Duodenal mucosa (tissue), 2 donors: ENCODE measurements around the gene PIN1.
"Not testable (repeated sequence)": the region's sequence is repeated elsewhere in the genome, so short reads cannot be mapped to it uniquely, and the experiment has no call there.

ENCODE experiments used
- H3K27ac ChIP-seq: one replicate; pipeline ENCODE4 v1.7.0; 2013; ENCODE audit warnings: low read depth, low read length
- H3K27me3 ChIP-seq, 2 donors: one replicate each; pipeline ENCODE4 v1.7.0; 2013; ENCODE audit warnings: low read length in 2 of 2, control low read depth in 1 of 2; ENCODE audit not compliant: insufficient read depth in 2 of 2, control insufficient read depth in 1 of 2
- H3K36me3 ChIP-seq, 2 donors: one replicate each; pipeline ENCODE4 v1.7.0; 2013; ENCODE audit warnings: low read length in 2 of 2, control low read depth in 1 of 2; ENCODE audit not compliant: insufficient read depth in 2 of 2, control insufficient read depth in 1 of 2
- H3K4me1 ChIP-seq, 2 donors: one replicate each; pipeline ENCODE4 v1.7.0; 2013; ENCODE audit warnings: low read length in 2 of 2, control low read depth in 1 of 2; ENCODE audit not compliant: insufficient read depth in 2 of 2, control insufficient read depth in 1 of 2
- H3K4me3 ChIP-seq, 2 donors: one replicate each; pipeline ENCODE4 v1.7.0; 2013; ENCODE audit warnings: low read length in 2 of 2, low read depth in 1 of 2
- H3K9ac ChIP-seq, 2 donors: one replicate each; pipeline ENCODE4 v1.7.0; 2013; ENCODE audit warnings: low read length in 2 of 2, low read depth in 1 of 2
- H3K9me3 ChIP-seq, 2 donors: one replicate each; pipeline ENCODE4 v1.7.0; 2013; ENCODE audit warnings: low read length in 2 of 2, control low read depth in 1 of 2; ENCODE audit not compliant: control insufficient read depth in 1 of 2

Gene PIN1

GRCh38 chr19:9834726-9835506, at the start of gene PIN1:
Gene PIN1 (plus strand): TSS chr19:9835318. CDS start chr19:9835345, 27 bp downstream.
- Histone ChIP-seq H3K27me3 (no peaks in the 10 kb centered on the region), H3K9ac (peak within 1 kb of the TSS; percentile 68 to 87), H3K27ac (peak within 1 kb of the TSS; percentile 51), H3K4me3 (peak within 1 kb of the TSS; percentile 92), H3K4me1 (peaks cover 10 to 11% of the 10 kb centered on the region in 2 donors), H3K9me3 (no peaks in the 10 kb centered on the region), H3K36me3 (peaks cover 0 to 22% of the 10 kb centered on the region in 2 donors)

GRCh38 chr19:9785367-9786331, 49.5 kb upstream of the PIN1 start:
- no peaks in the 10 kb centered on the region for H3K9me3 ChIP-seq
- peak overlapping the region; percentile 74 to 77 for H3K9ac ChIP-seq
- H3K4me1 ChIP-seq = no peaks in the 10 kb centered on the region
- no peaks in the 10 kb centered on the region for H3K27me3 ChIP-seq
- H3K27ac ChIP-seq = peak overlapping the region; percentile 98
- peak overlapping the region; percentile 74 to 78 for H3K4me3 ChIP-seq
- no peaks in the 10 kb centered on the region for H3K36me3 ChIP-seq

- Histone ChIP-seq H3K9ac (peak overlapping the region; percentile 74 to 77), H3K4me1 (no peaks in the 10 kb centered on the region), H3K9me3 (no peaks in the 10 kb centered on the region), H3K27ac (peak overlapping the region; percentile 98), H3K36me3 (no peaks in the 10 kb centered on the region), H3K27me3 (no peaks in the 10 kb centered on the region), H3K4me3 (peak overlapping the region; percentile 74 to 78)
These were observed 48.8 kb upstream of the PIN1 start for GRCh38 chr19:9786342-9786741.

- Histone ChIP-seq H3K27ac (no peak overlapping the region), H3K36me3 (no peaks in the 10 kb centered on the region), H3K4me1 (no peaks in the 10 kb centered on the region), H3K4me3 (peak overlapping the region in 1 of 2 donors; percentile 78), H3K27me3 (no peaks in the 10 kb centered on the region), H3K9me3 (no peaks in the 10 kb centered on the region), H3K9ac (no peak overlapping the region)
These were observed 48.3 kb upstream of the PIN1 start for GRCh38 chr19:9786819-9787218.

- not testable (repeated sequence) for H3K4me3 ChIP-seq, H3K27ac ChIP-seq, H3K9me3 ChIP-seq, H3K36me3 ChIP-seq, H3K4me1 ChIP-seq, H3K9ac ChIP-seq, H3K27me3 ChIP-seq
These were observed 46.5 kb upstream of the PIN1 start for GRCh38 chr19:9788604-9789003.

GRCh38 chr19:9789066-9789465, 46.1 kb upstream of the PIN1 start:
- Histone ChIP-seq H3K4me3 (no peak overlapping the region), H3K36me3 (no peaks in the 10 kb centered on the region), H3K9ac (no peak overlapping the region), H3K4me1 (no peaks in the 10 kb centered on the region), H3K27me3 (no peaks in the 10 kb centered on the region), H3K9me3 (no peaks in the 10 kb centered on the region), H3K27ac (no peak overlapping the region)

- H3K27me3 ChIP-seq, H3K4me3 ChIP-seq, H3K36me3 ChIP-seq, H3K9ac ChIP-seq, H3K4me1 ChIP-seq, H3K27ac ChIP-seq, H3K9me3 ChIP-seq: not testable (repeated sequence)
These were observed 45.5 kb upstream of the PIN1 start for GRCh38 chr19:9789579-9789978.

- H3K4me3 ChIP-seq, H3K4me1 ChIP-seq, H3K27ac ChIP-seq, H3K27me3 ChIP-seq, H3K36me3 ChIP-seq, H3K9me3 ChIP-seq: not testable (repeated sequence)
- peak overlapping the region in 1 of 2 donors; percentile 29 for H3K9ac ChIP-seq
These were observed 44.1 kb upstream of the PIN1 start for GRCh38 chr19:9791073-9791367.

GRCh38 chr19:9791552-9792205, 43.4 kb upstream of the PIN1 start:
- peaks cover 0 to 4% of the 10 kb centered on the region in 2 donors for H3K4me1 ChIP-seq
- H3K36me3 ChIP-seq = no peaks in the 10 kb centered on the region
- H3K27me3 ChIP-seq = no peaks in the 10 kb centered on the region
- peak overlapping the region in 1 of 2 donors; percentile 76 for H3K9ac ChIP-seq
- peak overlapping the region; percentile 74 to 76 for H3K4me3 ChIP-seq
- peak overlapping the region; percentile 95 for H3K27ac ChIP-seq
- no peaks in the 10 kb centered on the region for H3K9me3 ChIP-seq
